Measurements from ENCODE around the gene VPS18.

VPS18 gene

GRCh38 chr15:40918799-40919392 lies 24.6 kb downstream of the VPS18 start:
- DNase-seq (ENCODE audit: low read depth in 3 of 3): no peak

GRCh38 chr15:40921949-40922607 lies 27.8 kb downstream of the VPS18 start:
- DNase-seq (ENCODE audit: low read depth in 3 of 3): no peak

GRCh38 chr15:40922608-40923005 lies 28.4 kb downstream of the VPS18 start:
- no peak for DNase-seq (ENCODE audit: low read depth in 3 of 3)

GRCh38 chr15:40923551-40923950 lies 29.3 kb downstream of the VPS18 start:
- DNase-seq (ENCODE audit: low read depth in 3 of 3): no peak

- no peak for DNase-seq (ENCODE audit: low read depth in 3 of 3)
These were observed 31.2 kb downstream of the VPS18 start for GRCh38 chr15:40925495-40925862.

- no peak for DNase-seq (ENCODE audit: low read depth in 3 of 3)
These were observed 31.8 kb downstream of the VPS18 start for GRCh38 chr15:40925863-40926658.

GRCh38 chr15:40926659-40927494 lies 32.6 kb downstream of the VPS18 start:
- DNase-seq (ENCODE audit: low read depth in 3 of 3): no peak

- DNase-seq (ENCODE audit: low read depth in 3 of 3): no peak
These were observed 33.2 kb downstream of the VPS18 start for GRCh38 chr15:40927495-40927872.

- DNase-seq (ENCODE audit: low read depth in 3 of 3): no peak
These were observed 33.9 kb downstream of the VPS18 start for GRCh38 chr15:40927873-40928806.

GRCh38 chr15:40928821-40929659 lies 34.8 kb downstream of the VPS18 start, which contains the start of gene DLL4:
Gene DLL4 (plus strand): TSS chr15:40929340. CDS start chr15:40929669, 329 bp downstream.
- no peak for DNase-seq (ENCODE audit: low read depth in 3 of 3)

- DNase-seq (ENCODE audit: low read depth in 3 of 3): no peak
These were observed 35.6 kb downstream of the VPS18 start for GRCh38 chr15:40929660-40930429.

- DNase-seq (ENCODE audit: low read depth in 3 of 3): peak in 1 of 3 donors; percentile 34
These were observed 36.4 kb downstream of the VPS18 start for GRCh38 chr15:40930430-40931299.

- DNase-seq (ENCODE audit: low read depth in 3 of 3): no peak
These were observed 37.3 kb downstream of the VPS18 start for GRCh38 chr15:40931300-40932142.

GRCh38 chr15:40932156-40932555 lies 37.9 kb downstream of the VPS18 start:
- no peak for DNase-seq (ENCODE audit: low read depth in 3 of 3)

- no peak for DNase-seq (ENCODE audit: low read depth in 3 of 3)
These were observed 38.6 kb downstream of the VPS18 start for GRCh38 chr15:40932649-40933516.

- no peak for DNase-seq (ENCODE audit: low read depth in 3 of 3)
These were observed 39.3 kb downstream of the VPS18 start for GRCh38 chr15:40933517-40933902.

Measured in stimulated activated CD4-positive, alpha-beta T cell treated with anti-CD3 and anti-CD28 coated beads, TNF-alpha, amount 100 ng/mL, for 48 hours (primary cell).